Activated T-cell treated with anti-CD3 and anti-CD28 coated beads, Interleukin-2, amount 50 U/mL, for 24 hours (primary cell): Measurements from ENCODE around the gene PALD1.
"Not testable (repeated sequence)": the region's sequence is repeated elsewhere in the genome, so short reads cannot be mapped to it uniquely, and the experiment has no call there.

Experiments
- DNase-seq: peaks from one replicate; pipeline ENCODE4 v3.0.0-alpha.2; 2020
- H3K27ac Mint-ChIP-seq: 2 replicates; pipeline ENCODE4 v1.8.0; 2020; ENCODE audit warnings: mild to moderate bottlenecking, mixed read lengths
- H3K27me3 Mint-ChIP-seq: 2 replicates; pipeline ENCODE4 v1.8.0; 2020; ENCODE audit warnings: mixed read lengths
- H3K36me3 Mint-ChIP-seq: 2 replicates; pipeline ENCODE4 v1.8.0; 2020; ENCODE audit warnings: low read depth, mixed read lengths
- H3K4me1 Mint-ChIP-seq: 2 replicates; pipeline ENCODE4 v1.8.0; 2020; ENCODE audit warnings: low read depth, mixed read lengths
- H3K4me3 Mint-ChIP-seq: 2 replicates; pipeline ENCODE4 v1.8.0; 2020; ENCODE audit warnings: mild to moderate bottlenecking, moderate library complexity, mixed read lengths
- H3K9me3 Mint-ChIP-seq: 2 replicates; pipeline ENCODE4 v1.8.0; 2020; ENCODE audit warnings: mixed read lengths

PALD1 gene

DNA sequence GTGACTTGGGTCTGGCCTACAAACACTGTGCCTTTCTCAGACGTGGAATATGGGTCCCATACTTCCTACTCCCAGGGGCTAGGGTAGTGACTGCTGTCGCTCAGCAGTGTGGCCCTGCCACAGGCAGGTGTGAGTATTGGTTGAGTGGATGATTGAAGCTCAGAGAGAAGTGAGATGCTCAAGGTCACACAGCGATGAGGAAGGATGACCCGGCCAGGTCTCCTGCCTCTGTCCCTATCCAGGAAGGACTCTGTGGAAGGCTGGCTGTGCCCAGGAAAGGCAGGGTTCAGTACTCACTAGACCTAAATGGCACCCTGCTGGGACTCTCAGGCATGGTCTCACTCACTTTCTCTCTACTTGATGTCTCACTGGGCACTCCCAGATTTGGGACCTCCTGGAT, 121.2 kb downstream of the PALD1 start:
- DNase-seq = no peak
- peak overlapping the region; percentile 76 for H3K27ac Mint-ChIP-seq
- H3K9me3 Mint-ChIP-seq = no peaks in the 10 kb centered on the region
- no peaks in the 10 kb centered on the region for H3K27me3 Mint-ChIP-seq
- H3K4me1 Mint-ChIP-seq = peaks cover 71% of the 10 kb centered on the region
- peaks cover 54% of the 10 kb centered on the region for H3K36me3 Mint-ChIP-seq
- peak overlapping the region; percentile 92 for H3K4me3 Mint-ChIP-seq

DNA sequence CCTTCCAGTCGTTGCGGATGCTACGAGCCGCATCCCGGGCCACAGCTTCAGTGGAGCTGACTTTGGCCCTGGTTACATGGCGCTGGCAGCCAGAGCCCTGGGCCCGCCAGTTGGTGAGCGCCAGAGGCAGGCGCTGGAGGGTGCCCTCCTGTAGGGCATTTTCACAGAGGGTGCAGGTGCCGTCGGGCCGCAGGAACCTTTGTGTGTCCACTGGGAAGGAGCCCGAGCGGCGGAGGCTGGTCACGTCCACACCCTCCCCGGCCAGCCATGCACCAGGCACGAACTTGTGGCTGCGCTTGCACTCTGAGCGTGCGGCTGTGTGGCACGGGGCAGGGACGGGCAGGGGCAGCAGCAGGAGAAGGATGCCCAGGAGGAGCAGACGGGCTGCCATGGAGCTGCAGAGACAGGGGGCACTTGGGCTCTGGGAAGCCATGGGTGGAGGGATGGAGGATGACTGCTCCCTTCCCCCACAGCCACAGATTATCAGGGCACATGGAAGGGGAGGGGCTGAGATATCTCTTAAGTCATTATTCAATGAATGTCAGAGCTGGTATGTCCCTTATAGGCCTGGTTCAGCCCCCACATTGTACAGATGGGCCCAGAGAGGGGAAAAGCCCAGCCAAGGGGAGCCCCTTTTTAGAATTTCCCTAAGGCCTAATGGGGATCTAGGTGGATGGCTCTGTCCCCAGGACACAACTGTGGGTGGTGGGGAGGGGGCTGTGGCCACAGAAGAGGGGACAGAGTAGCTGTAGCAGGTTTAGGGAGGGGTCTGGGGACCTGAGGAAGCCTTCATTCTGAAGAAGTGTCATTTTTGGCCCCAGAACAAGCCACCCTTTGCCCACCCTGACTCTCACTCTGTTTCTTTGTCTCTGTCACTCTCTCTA, 122.2 kb downstream of the PALD1 start:
- H3K4me3 Mint-ChIP-seq = peak overlapping the region; percentile 92
- peaks cover 67% of the 10 kb centered on the region for H3K4me1 Mint-ChIP-seq
- no peak for DNase-seq

DNA sequence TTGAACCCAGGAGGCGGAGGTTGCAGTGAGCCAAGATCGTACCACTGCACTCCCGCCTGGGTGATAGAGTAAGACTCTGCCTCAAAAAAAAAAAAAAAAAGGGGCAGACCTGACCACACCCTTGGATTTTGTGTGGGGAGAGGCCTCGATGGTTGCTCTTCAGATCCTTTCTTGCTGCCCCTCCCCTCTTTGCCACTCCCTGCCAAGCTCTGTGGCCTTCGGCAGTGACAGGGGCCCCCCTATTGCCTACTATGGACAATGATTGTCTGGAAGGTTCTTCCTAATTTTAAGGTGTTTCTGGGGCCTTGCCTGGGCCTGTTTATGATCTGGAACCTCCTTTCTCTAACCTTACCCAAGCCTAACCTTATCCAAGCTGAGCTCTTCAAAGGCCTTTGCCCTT, 123.2 kb downstream of the PALD1 start:
- Mint-ChIP-seq H3K4me1 (peaks cover 58% of the 10 kb centered on the region), H3K9me3 (no peaks in the 10 kb centered on the region), H3K27ac (peak overlapping the region; percentile 93), H3K27me3 (no peaks in the 10 kb centered on the region), H3K4me3 (peak overlapping the region; percentile 92), H3K36me3 (peaks cover 44% of the 10 kb centered on the region)
- DNase-seq = no peak

More for the DNA sequence above, 122.2 kb downstream of the PALD1 start:
- Mint-ChIP-seq H3K9me3 (no peaks in the 10 kb centered on the region), H3K36me3 (peaks cover 54% of the 10 kb centered on the region), H3K27ac (peak overlapping the region; percentile 69), H3K27me3 (no peaks in the 10 kb centered on the region)

DNA sequence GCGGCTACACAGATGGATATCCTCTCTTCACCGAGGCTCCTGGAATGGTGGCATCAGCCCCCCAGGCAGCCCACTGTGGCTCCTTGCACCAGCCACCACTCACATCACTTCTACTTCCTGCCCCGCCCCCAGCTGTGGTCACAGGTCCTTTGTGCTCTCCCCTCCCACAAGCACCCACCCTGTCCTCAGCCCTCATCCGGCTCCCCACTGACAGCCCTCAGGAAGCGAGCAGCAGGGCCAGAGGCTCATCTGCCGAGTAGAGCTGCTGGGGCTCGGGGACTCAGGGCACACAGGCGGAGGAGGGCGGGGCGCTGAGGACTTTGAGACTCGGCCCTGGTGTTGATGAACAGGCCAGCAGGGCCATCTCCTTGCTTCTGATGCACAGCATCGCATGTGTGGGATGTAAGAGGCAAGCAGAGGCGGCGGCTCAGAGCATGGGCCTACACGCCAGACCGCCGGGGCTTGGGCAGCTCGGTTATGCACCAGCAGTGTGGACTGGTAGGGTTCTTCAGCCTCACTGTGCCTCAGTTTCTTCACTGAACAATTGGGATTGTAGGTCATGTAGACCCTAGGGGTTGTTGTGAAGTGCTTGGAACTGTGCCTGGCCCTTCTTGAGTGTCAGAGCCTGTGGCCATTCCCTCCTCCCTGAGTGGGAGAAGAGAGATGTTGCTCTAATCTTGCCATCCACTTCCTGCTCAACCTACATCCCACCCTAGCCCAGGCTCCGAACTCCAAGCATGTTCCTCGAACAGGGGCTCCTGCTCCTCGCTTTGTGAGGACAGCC, 124.3 kb downstream of the PALD1 start, which contains the start of gene PRF1:
Gene PRF1 (minus strand): TSS at position 77 of the 784 bp plus-strand sequence. CDS start 1,839 bp downstream, outside the sequence.
- H3K27me3 Mint-ChIP-seq = no peaks in the 10 kb centered on the region
- H3K4me1 Mint-ChIP-seq = peaks cover 59% of the 10 kb centered on the region
- peak; percentile 79 for DNase-seq
- H3K27ac Mint-ChIP-seq = peak within 1 kb of the TSS; percentile 93
- peaks cover 4% of the 10 kb centered on the region for H3K9me3 Mint-ChIP-seq
- peaks cover 33% of the 10 kb centered on the region for H3K36me3 Mint-ChIP-seq
- H3K4me3 Mint-ChIP-seq = peak within 1 kb of the TSS; percentile 92

DNA sequence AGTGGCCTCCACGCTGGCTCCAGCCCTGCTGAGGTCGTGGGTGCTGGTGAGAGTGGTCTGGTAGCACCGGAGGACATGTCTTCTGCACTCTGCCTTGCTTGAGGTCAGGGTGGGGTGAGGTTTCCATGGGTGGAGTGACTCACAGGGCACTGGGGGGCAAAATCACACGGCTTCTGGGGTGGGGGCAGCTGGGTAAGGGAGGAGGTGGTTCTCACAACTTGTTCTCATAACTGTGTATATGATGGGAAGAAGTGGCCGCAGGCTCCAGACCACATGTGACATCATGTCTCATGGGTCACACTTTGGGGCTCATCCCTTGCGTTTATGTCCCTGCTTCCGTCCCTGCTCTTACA, 124.9 kb downstream of the PALD1 start:
- peak; percentile 62 for DNase-seq
- Mint-ChIP-seq H3K9me3 (peaks cover 4% of the 10 kb centered on the region), H3K27me3 (no peaks in the 10 kb centered on the region), H3K4me3 (peak overlapping the region; percentile 92), H3K36me3 (peaks cover 28% of the 10 kb centered on the region), H3K27ac (peak overlapping the region; percentile 93), H3K4me1 (peaks cover 60% of the 10 kb centered on the region)

DNA sequence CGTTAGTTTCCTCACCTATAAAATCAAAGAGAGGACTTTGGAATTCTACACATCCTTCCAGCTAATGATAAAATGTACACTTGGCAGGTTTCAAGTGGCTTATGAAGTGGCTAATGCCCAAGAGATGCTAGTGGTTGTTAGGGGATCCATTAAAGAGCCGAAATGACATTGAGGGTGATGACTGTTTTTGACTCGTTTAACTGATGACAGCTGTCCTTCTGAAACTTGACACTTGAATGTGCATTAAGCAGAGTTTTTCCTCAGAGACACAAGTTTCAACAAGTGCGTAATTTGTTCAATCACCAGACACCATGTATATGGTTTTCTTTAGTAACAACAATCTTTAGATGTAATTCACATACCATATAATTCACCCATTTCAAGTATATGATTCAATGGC, 125.5 kb downstream of the PALD1 start:
- Mint-ChIP-seq H3K4me3 (peak overlapping the region; percentile 92), H3K4me1 (peaks cover 56% of the 10 kb centered on the region), H3K27ac (peak overlapping the region; percentile 93), H3K9me3 (peaks cover 4% of the 10 kb centered on the region), H3K27me3 (no peaks in the 10 kb centered on the region), H3K36me3 (peaks cover 22% of the 10 kb centered on the region)
- no peak for DNase-seq

DNA sequence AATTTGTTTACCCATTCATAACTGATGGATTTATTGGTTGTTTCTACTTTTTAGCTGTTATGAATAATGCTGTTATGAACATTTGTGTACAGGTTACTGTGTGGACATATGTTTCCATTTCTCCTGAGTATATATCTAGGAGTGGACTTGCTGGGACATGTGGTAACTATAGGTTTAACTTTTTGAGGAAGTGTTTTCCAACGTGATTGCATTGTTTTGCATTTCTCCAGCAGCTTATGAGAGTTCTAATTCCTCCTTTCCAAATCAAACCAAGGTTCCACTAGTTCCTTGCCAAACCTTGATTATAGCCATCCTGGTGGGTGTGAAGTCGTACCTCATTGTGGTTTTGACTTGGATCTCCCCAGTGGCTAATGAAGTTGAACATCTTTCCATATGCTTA, 126.6 kb downstream of the PALD1 start:
- Mint-ChIP-seq H3K36me3 (peaks cover 13% of the 10 kb centered on the region), H3K9me3 (peaks cover 4% of the 10 kb centered on the region), H3K4me3 (no peak overlapping the region), H3K27me3 (no peaks in the 10 kb centered on the region), H3K27ac (no peak overlapping the region), H3K4me1 (peaks cover 50% of the 10 kb centered on the region)
- DNase-seq = no peak

DNA sequence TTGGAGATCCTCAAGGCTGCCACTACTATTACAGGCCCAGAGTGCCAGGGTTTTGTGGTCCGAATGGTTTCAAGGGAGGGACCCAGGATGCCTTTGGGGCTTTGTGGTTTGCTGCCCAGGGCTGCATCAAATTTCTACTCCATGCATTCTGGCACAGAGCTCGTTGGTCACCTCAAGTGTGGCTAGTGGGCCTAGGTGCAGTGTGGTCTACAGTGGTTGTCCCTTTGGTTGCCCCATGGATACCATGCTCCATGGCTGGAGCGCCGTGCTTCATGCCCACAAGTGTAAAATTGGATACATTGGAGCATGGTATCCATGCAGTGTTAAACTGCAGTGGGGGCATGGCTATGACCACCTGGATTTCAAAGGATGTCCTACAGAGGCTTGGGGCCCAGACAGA, 129.4 kb downstream of the PALD1 start:
- H3K4me3 Mint-ChIP-seq = no peak overlapping the region
- peaks cover 40% of the 10 kb centered on the region for H3K4me1 Mint-ChIP-seq
- no peak overlapping the region for H3K27ac Mint-ChIP-seq

DNA sequence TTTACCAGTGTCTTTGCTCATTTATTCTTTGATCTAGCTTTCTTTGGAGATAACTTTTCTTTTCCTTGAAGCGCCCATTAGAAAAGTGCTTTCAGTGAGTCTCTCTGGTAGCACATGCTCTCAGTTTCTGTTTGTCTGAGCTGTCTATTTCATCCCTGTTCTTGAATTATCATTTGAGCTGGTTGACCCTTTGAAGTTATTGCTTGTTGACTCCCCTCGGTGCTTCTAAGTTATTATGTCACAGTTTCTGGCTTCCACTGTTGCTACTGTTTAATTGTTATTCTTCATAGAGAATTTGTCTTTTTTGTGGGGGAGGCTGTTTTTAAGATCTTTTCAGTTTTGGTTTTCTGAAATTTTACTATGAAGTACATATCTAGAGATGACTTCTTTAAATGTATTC, 135.4 kb downstream of the PALD1 start:
- peaks cover 59% of the 10 kb centered on the region for H3K4me1 Mint-ChIP-seq
- no peak for DNase-seq
- no peak overlapping the region for H3K27ac Mint-ChIP-seq
- H3K9me3 Mint-ChIP-seq = no peaks in the 10 kb centered on the region
- H3K4me3 Mint-ChIP-seq = no peak overlapping the region
- no peaks in the 10 kb centered on the region for H3K36me3 Mint-ChIP-seq
- H3K27me3 Mint-ChIP-seq = no peaks in the 10 kb centered on the region

More for the DNA sequence above, 129.4 kb downstream of the PALD1 start:
- Mint-ChIP-seq H3K9me3 (peaks cover 4% of the 10 kb centered on the region), H3K36me3 (no peaks in the 10 kb centered on the region), H3K27me3 (no peaks in the 10 kb centered on the region)
- DNase-seq = no peak

DNA sequence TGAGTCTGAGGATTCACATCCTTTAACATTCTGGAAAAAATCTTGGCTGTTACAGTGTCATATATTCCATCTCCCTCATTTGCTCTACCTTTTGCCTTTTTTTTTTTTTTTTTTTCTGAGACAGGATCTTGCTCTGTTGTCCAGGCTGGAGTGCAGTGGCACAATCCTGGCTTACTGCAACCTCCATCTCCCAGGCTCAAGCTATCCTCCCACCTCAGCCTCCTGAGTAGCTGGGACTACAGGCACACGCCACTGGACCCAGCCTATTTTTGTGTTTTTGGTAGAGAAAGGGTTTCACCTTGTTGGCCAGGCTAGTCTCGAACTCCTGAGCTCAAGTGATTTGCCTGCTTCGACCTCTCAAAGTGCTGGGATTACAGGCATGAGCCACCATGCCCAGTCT, 135.8 kb downstream of the PALD1 start:
- DNase-seq, H3K9me3 Mint-ChIP-seq, H3K36me3 Mint-ChIP-seq, H3K27ac Mint-ChIP-seq, H3K4me3 Mint-ChIP-seq, H3K27me3 Mint-ChIP-seq: not testable (repeated sequence)
- peaks cover 62% of the 10 kb centered on the region for H3K4me1 Mint-ChIP-seq

DNA sequence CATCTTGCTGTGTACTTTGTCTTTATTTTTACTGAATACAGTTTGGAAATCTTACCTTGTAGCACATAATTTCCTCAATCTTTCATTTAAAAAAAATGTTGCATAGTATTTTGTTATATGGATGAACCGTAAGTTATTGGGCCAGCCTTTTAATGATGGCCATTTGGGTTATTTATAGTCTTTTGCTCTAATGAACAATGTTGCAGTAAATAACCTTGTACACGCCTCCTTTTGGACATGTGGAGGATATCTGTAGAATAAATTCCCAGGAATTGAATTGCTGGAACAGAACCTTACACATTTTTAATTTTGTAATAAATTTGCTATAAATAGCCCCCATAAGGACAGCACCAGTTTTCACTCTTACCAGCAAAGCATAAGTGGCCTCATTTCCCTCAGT, 136.6 kb downstream of the PALD1 start:
- no peaks in the 10 kb centered on the region for H3K27me3 Mint-ChIP-seq
- no peaks in the 10 kb centered on the region for H3K36me3 Mint-ChIP-seq
- H3K4me1 Mint-ChIP-seq = peaks cover 62% of the 10 kb centered on the region

DNA sequence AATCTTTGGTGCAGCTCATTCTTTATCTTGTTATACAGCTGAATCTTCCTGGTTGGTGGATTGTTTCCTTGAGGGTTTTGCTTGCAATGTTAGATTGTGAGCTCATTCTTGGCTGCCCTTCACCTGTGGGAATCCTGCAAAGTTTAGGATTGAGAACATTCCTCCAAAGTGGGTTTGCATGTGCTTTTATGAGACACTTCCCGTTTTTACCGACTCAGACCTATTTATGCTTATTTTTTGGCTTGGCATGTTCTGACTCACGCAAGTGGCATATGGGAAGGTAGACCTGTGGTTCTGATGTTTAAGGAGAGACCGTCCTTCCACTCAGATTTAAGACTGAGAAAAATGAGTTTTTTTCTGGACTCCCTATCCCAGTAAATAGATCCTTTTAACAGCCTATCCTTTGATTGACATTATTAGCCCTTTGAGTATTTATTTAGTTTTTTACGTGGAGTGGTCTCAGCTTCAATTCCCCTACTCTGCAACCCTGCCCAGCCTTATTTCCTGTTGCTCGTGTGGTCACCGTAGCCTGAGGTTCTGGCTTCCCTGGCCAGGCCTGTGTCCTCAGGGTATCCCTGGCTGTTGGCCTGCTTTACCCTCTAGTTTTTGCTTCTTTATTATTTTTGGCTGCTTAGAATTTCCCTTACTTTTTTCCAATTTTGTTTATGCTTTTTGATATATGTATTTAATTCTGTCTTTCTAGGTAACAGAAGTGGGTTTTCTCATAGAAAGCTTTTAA, 137.4 kb downstream of the PALD1 start:
- Mint-ChIP-seq H3K27ac (no peak overlapping the region), H3K9me3 (peaks cover 7% of the 10 kb centered on the region), H3K36me3 (no peaks in the 10 kb centered on the region), H3K4me3 (no peak overlapping the region), H3K4me1 (peaks cover 55% of the 10 kb centered on the region), H3K27me3 (no peaks in the 10 kb centered on the region)
- DNase-seq = no peak

More for the DNA sequence above, 136.6 kb downstream of the PALD1 start:
- Mint-ChIP-seq H3K27ac (no peak overlapping the region), H3K9me3 (peaks cover 4% of the 10 kb centered on the region), H3K4me3 (no peak overlapping the region)
- DNase-seq = no peak

DNA sequence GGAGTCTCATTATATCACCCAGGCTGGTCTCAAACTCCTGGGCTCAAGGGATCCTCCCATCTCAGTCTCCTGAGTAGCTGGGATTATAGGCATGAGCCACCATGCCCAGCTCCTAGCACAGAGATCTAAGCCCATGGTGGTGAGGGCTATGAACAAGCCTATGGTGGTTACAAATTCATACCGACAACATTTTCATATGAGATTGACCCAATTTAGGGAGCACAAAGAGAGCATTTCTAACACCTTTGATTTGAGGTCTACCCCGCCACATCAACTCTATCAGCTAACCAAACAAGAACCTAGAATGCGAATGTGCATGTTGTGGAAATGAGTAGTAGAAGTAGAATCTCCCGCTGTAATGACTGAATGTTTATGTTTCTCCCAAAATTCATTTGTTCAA, 138.2 kb downstream of the PALD1 start:
- Mint-ChIP-seq H3K27me3 (no peaks in the 10 kb centered on the region), H3K4me1 (peaks cover 54% of the 10 kb centered on the region), H3K27ac (peak overlapping the region; percentile 70), H3K36me3 (no peaks in the 10 kb centered on the region), H3K4me3 (no peak overlapping the region), H3K9me3 (peaks cover 9% of the 10 kb centered on the region)
- no peak for DNase-seq
